ENCODE results near the gene ARHGEF9. TPM values are rescaled to one million over a fixed set of nuclear protein-coding genes. Genes with fewer than 3 reads are reported as not detected.
A peak's percentile ranks its signal among the peaks of the same experiment; 100 is the strongest.
"Not testable (repeated sequence)": the region's sequence is repeated elsewhere in the genome, so short reads cannot be mapped to it uniquely, and the experiment has no call there.

The ARHGEF9 gene
- total RNA-seq = 10 to 100 TPM; 68.9 to 94.0 TPM
- long read RNA-seq, donor 1, partial matches to known transcripts = 0 of 6 reads
- long read RNA-seq, donor 1, other reads (novel, unspliced or antisense) = 6 of 6 reads
- long read RNA-seq, donor 2, full-length matches to known transcripts = 11 of 48 reads
- long read RNA-seq, donor 2, partial matches to known transcripts = 15 of 48 reads
- long read RNA-seq, donor 2, other reads (novel, unspliced or antisense) = 22 of 48 reads

GRCh38 chrX:63784902-63785707 is at the start of gene ARHGEF9:
Gene ARHGEF9 (minus strand): TSS chrX:63785214. CDS start chrX:63785145, 69 bp downstream.
- DNase-seq (ENCODE audit: low spot score) = peak; percentile 81
- intact Hi-C loops (cut with DNase I) = no loop called here

GRCh38 chrX:63825446-63825845 is 40.4 kb upstream of the ARHGEF9 start:
- intact Hi-C loops (cut with DNase I); DNase-seq (ENCODE audit: low spot score): not testable (repeated sequence)

- intact Hi-C loops (cut with DNase I) = no loop called here
- DNase-seq (ENCODE audit: low spot score) = no peak
Observed at GRCh38 chrX:63818156-63818555, 33.1 kb upstream of the ARHGEF9 start.

- intact Hi-C loops (cut with DNase I) = no loop called here
- DNase-seq (ENCODE audit: low spot score) = no peak
Observed at GRCh38 chrX:63817696-63818095, 32.7 kb upstream of the ARHGEF9 start.

GRCh38 chrX:63812823-63813222 is 27.8 kb upstream of the ARHGEF9 start:
- intact Hi-C loops (cut with DNase I) = no loop called here
- DNase-seq (ENCODE audit: low spot score) = no peak

- intact Hi-C loops (cut with DNase I) = no loop called here
- DNase-seq (ENCODE audit: low spot score) = no peak
Observed at GRCh38 chrX:63810746-63811145, 25.7 kb upstream of the ARHGEF9 start.

GRCh38 chrX:63809173-63809572 is 24.2 kb upstream of the ARHGEF9 start:
- no peak for DNase-seq (ENCODE audit: low spot score)
- intact Hi-C loops (cut with DNase I) = no loop called here

GRCh38 chrX:63795406-63795805 is 10.4 kb upstream of the ARHGEF9 start:
- intact Hi-C loops (cut with DNase I); DNase-seq (ENCODE audit: low spot score): not testable (repeated sequence)

GRCh38 chrX:63785708-63786040 is 660 bp upstream of the ARHGEF9 start:
- DNase-seq (ENCODE audit: low spot score) = no peak
- intact Hi-C loops (cut with DNase I) = no loop called here

GRCh38 chrX:63784346-63784901 is 590 bp downstream of the ARHGEF9 start:
- no peak for DNase-seq (ENCODE audit: low spot score)
- intact Hi-C loops (cut with DNase I) = no loop called here

- intact Hi-C loops (cut with DNase I) = no loop called here
Observed at GRCh38 chrX:63782515-63782914, 2.5 kb downstream of the ARHGEF9 start.

GRCh38 chrX:63768760-63769159 is 16.3 kb downstream of the ARHGEF9 start:
- intact Hi-C loops (cut with DNase I) = no loop called here
- no peak for DNase-seq (ENCODE audit: low spot score)

More at GRCh38 chrX:63782515-63782914, 2.5 kb downstream of the ARHGEF9 start:
- no peak for DNase-seq (ENCODE audit: low spot score)

- no peak for DNase-seq (ENCODE audit: low spot score)
- intact Hi-C loops (cut with DNase I) = no loop called here
Observed at GRCh38 chrX:63765712-63766111, 19.3 kb downstream of the ARHGEF9 start.

GRCh38 chrX:63764946-63765345 is 20.1 kb downstream of the ARHGEF9 start:
- no peak for DNase-seq (ENCODE audit: low spot score)
- intact Hi-C loops (cut with DNase I) = no loop called here

GRCh38 chrX:63761639-63762038 is 23.4 kb downstream of the ARHGEF9 start:
- no peak for DNase-seq (ENCODE audit: low spot score)
- intact Hi-C loops (cut with DNase I) = no loop called here

GRCh38 chrX:63758011-63758410 is 27.0 kb downstream of the ARHGEF9 start:
- intact Hi-C loops (cut with DNase I) = no loop called here
- no peak for DNase-seq (ENCODE audit: low spot score)

GRCh38 chrX:63755892-63756291 is 29.1 kb downstream of the ARHGEF9 start:
- intact Hi-C loops (cut with DNase I) = no loop called here
- DNase-seq (ENCODE audit: low spot score) = no peak

- intact Hi-C loops (cut with DNase I) = no loop called here
- peak; percentile 97 for DNase-seq (ENCODE audit: low spot score)
Observed at GRCh38 chrX:63754860-63755579, 30.0 kb downstream of the ARHGEF9 start.

- intact Hi-C loops (cut with DNase I) = no loop called here
- no peak for DNase-seq (ENCODE audit: low spot score)
Observed at GRCh38 chrX:63754136-63754859, 30.7 kb downstream of the ARHGEF9 start.
